Right lobe of liver (tissue), 4 donors: Measurements from ENCODE around the gene FAM181A.

Experiments used
- CTCF ChIP-seq, 4 donors: fragments of 200-600 bp in 3 of 4; fragments of 450-650 bp in 1 of 4; IDR thresholded peaks; one replicate each; pipeline versions ENCODE4 v1.5.1 to v1.8.0; 2016 to 2022; ENCODE audit warnings: antibody characterized with exemption in 4 of 4, mild to moderate bottlenecking in 2 of 4
- POLR2A ChIP-seq: fragments of 450-650 bp; IDR thresholded peaks from one replicate; pipeline ENCODE4 v1.6.1; 2017; ENCODE audit warnings: antibody characterized with exemption, mild to moderate bottlenecking
- donor health status: DM: no; HTN: no; CAD: no.
- donor health status: DM: no; HTN: no; CAD: no.
- donor health status: DM: no; HTN: yes; CAD: no.

GRCh38 chr14:93963692-93964091, 36.5 kb downstream of the FAM181A start:
- TF ChIP-seq CTCF (IDR thresholded peaks at IDR 0.05) (no peak), POLR2A (no peak)
